HG02870 (cell line): Measurements from ENCODE around the gene KLHL28.
A peak's percentile ranks its signal among the peaks of the same experiment; 100 is the strongest.

Source experiments
- ATAC-seq: cut with Tn5 transposase; IDR thresholded peaks from one replicate; pipeline ENCODE4 v1.9.1; 2021; ENCODE audit warnings: mild to moderate bottlenecking, moderate library complexity; ENCODE audit not compliant: unreplicated experiment

Gene KLHL28

GRCh38 chr14:44961554-44962333 lies at the start of gene KLHL28, which contains the start of gene TOGARAM1:
KLHL28 (minus strand) TSS chr14:44961947; CDS start chr14:44945928, 16,019 bp downstream.
TOGARAM1 (plus strand) TSS chr14:44962190; CDS start chr14:44962422, 232 bp downstream.
- peak; percentile 94 for ATAC-seq

GRCh38 chr14:45003924-45004323 lies 42.2 kb upstream of the KLHL28 start:
- no peak for ATAC-seq

- ATAC-seq = no peak
Observed at GRCh38 chr14:44995770-44996294, 34.1 kb upstream of the KLHL28 start.

GRCh38 chr14:44995196-44995595 lies 33.4 kb upstream of the KLHL28 start:
- ATAC-seq = no peak

- ATAC-seq = no peak
Observed at GRCh38 chr14:44990533-44990932, 28.8 kb upstream of the KLHL28 start.

GRCh38 chr14:44989497-44990440 lies 28.0 kb upstream of the KLHL28 start:
- no peak for ATAC-seq

- no peak for ATAC-seq
Observed at GRCh38 chr14:44988694-44989093, 26.9 kb upstream of the KLHL28 start.

- ATAC-seq = no peak
Observed at GRCh38 chr14:44982594-44982993, 20.8 kb upstream of the KLHL28 start.

GRCh38 chr14:44981198-44981597 lies 19.5 kb upstream of the KLHL28 start:
- ATAC-seq = no peak

- ATAC-seq = no peak
Observed at GRCh38 chr14:44979740-44980356, 18.1 kb upstream of the KLHL28 start.

GRCh38 chr14:44979273-44979672 lies 17.5 kb upstream of the KLHL28 start:
- no peak for ATAC-seq

GRCh38 chr14:44971459-44971858 lies 9.7 kb upstream of the KLHL28 start:
- ATAC-seq = no peak

GRCh38 chr14:44970907-44971306 lies 9.2 kb upstream of the KLHL28 start:
- peak; percentile 54 for ATAC-seq

GRCh38 chr14:44968714-44969113 lies 7.0 kb upstream of the KLHL28 start:
- no peak for ATAC-seq

- no peak for ATAC-seq
Observed at GRCh38 chr14:44966601-44967336, 5.0 kb upstream of the KLHL28 start.

GRCh38 chr14:44963775-44964380 lies 2.1 kb upstream of the KLHL28 start:
- ATAC-seq = no peak

GRCh38 chr14:44963044-44963528 lies 1.3 kb upstream of the KLHL28 start:
- ATAC-seq = no peak

- ATAC-seq = peak; percentile 18
Observed at GRCh38 chr14:44962334-44963043, 742 bp upstream of the KLHL28 start.

GRCh38 chr14:44961151-44961553 lies 595 bp downstream of the KLHL28 start:
- peak; percentile 15 for ATAC-seq
